GM12865 (cell line): ENCODE results near the gene CCR8.
"Not testable (repeated sequence)": the region's sequence is repeated elsewhere in the genome, so short reads cannot be mapped to it uniquely, and the experiment has no call there.

Experiments
- DNase-seq: peaks from one replicate; pipeline ENCODE4 v3.0.0; 2010; ENCODE audit warnings: low read depth
- H3K4me3 ChIP-seq: 2 replicates; pipeline ENCODE4 v1.5.1; 2011; ENCODE audit warnings: mild to moderate bottlenecking, low read depth, low read length, control low read depth
- TF ChIP-seq, protein P1 (sequence below): IDR thresholded peaks from 2 replicates; pipeline ENCODE4 v1.5.1; 2011; ENCODE audit warnings: low read length, control low read depth, low read depth, inconsistent platforms; ENCODE audit not compliant: insufficient read depth; ENCODE audit errors: missing control alignments

Gene CCR8

DNA sequence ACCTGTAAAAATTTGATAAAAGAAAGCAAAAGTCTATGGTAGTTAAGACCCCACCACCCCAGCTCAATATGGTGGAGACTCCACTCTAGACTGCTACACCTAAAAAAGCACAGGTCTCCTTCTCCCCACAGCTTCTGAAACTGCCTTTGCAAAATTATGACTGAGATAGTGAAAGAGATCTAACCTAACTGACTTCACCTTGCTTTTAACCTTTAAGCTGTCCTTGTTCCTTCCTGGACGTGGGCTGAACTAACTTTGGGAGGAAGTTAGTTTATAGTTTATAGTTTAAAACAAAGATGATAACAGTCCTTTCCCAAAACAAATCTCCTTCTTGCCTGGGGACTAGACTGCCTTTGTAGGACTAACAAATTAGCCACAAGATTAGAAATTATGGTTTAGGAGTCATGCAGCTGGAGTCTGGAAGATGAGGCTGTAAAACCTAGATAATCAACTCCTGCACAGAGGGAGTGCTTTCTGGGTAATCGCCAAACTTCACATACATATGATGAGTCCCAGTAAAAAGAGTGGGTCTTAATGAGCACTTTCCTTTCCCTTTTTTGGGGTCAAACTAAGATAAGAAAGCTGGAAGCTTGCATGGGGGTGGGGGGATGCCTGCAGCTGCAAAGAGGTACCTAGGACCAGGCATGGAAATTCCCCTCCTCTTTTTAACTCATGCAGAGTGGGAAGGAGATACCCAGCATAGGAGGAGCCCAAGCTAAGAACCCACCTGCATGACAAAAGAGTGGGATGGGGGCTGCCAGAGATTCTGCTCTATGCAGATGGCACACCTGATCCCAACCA lies 17.5 kb downstream of the CCR8 start:
- peak; percentile 68 for DNase-seq
- H3K4me3 ChIP-seq = no peak overlapping the region

DNA sequence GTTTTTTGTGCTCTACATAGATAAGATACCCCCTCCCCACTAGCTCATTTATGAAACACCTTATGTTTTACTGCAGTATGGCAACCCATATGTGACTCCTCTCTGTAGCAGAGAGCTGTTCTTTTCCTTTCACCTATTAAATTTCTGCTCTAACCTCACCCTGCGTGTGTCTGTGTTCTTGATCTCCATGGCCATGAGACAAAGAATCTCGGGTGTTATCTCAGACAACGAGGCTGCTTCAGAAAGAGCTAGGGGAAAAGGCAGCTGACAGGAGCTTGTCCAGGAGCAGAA lies 18.0 kb downstream of the CCR8 start:
- H3K4me3 ChIP-seq = no peak overlapping the region
- TF ChIP-seq, protein P1, sequence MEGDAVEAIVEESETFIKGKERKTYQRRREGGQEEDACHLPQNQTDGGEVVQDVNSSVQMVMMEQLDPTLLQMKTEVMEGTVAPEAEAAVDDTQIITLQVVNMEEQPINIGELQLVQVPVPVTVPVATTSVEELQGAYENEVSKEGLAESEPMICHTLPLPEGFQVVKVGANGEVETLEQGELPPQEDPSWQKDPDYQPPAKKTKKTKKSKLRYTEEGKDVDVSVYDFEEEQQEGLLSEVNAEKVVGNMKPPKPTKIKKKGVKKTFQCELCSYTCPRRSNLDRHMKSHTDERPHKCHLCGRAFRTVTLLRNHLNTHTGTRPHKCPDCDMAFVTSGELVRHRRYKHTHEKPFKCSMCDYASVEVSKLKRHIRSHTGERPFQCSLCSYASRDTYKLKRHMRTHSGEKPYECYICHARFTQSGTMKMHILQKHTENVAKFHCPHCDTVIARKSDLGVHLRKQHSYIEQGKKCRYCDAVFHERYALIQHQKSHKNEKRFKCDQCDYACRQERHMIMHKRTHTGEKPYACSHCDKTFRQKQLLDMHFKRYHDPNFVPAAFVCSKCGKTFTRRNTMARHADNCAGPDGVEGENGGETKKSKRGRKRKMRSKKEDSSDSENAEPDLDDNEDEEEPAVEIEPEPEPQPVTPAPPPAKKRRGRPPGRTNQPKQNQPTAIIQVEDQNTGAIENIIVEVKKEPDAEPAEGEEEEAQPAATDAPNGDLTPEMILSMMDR = no peak
- no peak for DNase-seq

More for the DNA sequence above, 17.5 kb downstream of the CCR8 start:
- TF ChIP-seq, protein P1 = no peak

DNA sequence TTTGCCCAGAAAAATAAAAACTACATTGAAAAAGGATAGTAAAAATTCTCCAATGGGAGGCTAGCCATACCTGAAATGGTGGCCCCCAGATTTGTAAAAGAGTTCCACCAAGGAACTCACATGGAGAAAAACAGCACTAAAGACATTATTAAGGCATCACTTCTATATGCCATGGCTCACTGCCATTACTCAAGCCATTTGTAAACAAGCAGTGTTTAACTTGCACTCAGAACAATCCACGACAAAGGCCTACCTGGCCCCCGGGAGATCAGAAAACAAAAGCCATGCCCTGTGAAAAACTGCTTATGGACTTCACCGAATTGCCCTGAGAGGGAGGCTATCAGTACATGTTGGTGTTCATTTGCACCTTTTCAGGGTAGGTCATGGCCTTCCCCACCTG lies 19.6 kb downstream of the CCR8 start:
- TF ChIP-seq, protein P1 = no peak
- no peak for DNase-seq

DNA sequence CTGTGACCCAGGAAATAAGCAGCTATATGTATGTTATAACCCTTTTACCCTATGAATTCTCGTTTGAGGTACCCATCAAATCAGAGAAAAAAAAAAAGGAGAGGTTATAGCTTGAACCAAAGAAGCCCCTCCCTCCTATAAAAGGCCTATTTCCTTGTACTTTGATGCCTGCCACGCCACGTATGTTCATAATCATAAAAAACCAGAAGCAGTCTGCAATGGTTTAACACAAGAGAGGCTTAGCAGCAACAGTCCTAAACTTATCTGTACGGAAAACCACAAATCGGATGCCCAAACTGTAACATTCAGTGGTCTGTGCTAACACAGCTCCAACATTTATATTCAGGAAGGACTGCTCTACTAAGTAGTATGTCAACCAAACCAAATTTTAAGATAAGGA lies 21.2 kb downstream of the CCR8 start:
- H3K4me3 ChIP-seq = no peak overlapping the region
- no peak for DNase-seq
- TF ChIP-seq, protein P1 = no peak

More for the DNA sequence above, 19.6 kb downstream of the CCR8 start:
- no peak overlapping the region for H3K4me3 ChIP-seq

DNA sequence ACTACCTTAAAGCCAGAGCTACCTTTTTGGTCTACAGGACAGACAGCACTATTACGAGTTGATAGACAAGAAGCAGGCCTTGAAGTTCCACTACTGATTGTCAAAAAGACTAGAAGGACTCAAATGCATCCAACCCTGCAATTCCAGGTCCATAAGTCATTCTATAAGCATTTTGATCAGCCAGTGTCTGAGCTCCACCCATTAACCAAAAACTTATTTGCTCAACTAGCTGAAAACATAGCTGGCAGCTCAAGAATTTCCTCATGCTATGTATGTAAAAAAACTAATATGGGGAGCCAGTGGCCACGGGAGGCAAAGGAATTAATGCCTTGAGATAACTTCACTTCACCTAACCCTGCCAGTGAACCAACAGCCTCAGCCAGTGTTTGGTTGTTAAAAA lies 21.6 kb downstream of the CCR8 start:
- not testable (repeated sequence) for DNase-seq

DNA sequence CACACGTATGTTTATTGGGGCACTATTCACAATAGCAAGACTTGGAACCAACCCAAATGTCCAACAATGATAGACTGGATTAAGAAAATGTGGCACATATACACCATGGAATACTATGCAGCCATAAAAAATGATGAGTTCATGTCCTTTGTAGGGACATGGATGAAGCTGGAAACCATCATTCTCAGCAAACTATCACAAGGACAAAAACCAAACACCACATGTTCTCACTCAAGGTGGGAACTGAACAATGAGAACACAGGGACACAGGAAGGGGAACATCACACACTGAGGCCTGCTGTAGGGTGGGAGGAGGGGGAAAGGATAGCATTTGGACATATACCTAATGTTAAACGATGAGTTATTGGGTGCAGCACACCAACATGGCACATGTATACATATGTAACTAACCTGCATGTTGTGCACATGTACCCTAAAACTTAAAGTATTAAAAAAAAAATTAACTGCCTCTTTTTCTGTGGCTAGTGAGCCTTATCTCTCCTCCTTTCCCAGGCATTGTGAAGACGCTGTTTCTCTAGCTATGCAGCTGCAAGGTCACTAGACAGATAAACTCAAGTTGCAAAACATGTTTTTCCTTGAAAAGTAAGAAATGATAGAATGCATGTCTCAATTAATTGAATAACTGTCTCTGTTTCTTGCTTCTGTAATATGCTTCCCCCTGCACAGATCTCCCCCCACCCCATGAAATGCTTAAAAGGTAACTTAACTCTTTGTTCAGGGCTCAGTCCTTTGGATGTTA lies 23.8 kb downstream of the CCR8 start:
- not testable (repeated sequence) for DNase-seq, H3K4me3 ChIP-seq

More for the DNA sequence above, 21.6 kb downstream of the CCR8 start:
- H3K4me3 ChIP-seq = not testable (repeated sequence)

DNA sequence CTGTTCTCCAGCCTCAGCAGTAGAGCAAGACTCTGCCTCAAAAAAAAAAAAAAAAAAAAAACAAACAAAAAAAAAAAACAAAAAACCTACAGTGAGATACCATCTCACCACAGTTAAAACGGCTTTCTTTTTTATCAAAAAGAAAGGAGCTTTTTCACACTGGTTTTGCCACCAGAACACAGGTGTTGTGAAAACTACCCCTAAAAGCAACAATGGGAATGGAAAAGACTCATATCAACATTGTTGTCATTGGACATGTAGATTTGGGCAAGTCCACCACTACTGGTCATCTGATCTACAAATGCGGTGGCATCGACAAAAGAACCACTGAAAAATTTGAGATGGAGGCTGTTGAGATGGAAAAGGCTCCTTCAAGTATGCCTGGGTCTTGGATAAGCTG lies 28.8 kb downstream of the CCR8 start:
- no peak overlapping the region for H3K4me3 ChIP-seq
- DNase-seq = no peak
- TF ChIP-seq, protein P1 = no peak
